Neutrophil (primary cell): Measurements from ENCODE around the gene OR14J1.

Experiments
- H3K27ac ChIP-seq: fragments of 200-600 bp; sonication (generic); 2 replicates; pipeline ENCODE4 v1.5.1; 2016; ENCODE audit warnings: mild to moderate bottlenecking, moderate library complexity
- H3K27me3 ChIP-seq: fragments of 200-600 bp; sonication (generic); 2 replicates; pipeline ENCODE4 v1.6.0; 2016; ENCODE audit warnings: mild to moderate bottlenecking
- H3K36me3 ChIP-seq: fragments of 200-600 bp; sonication (generic); 2 replicates; pipeline ENCODE4 v1.5.1; 2017
- H3K4me1 ChIP-seq, 2 experiments: fragments of 200-600 bp in 1 of 2; sonication (generic) in 1 of 2; 1 replicate in 1 of 2; 2 replicates in 1 of 2; pipeline versions ENCODE4 v1.5.1 to v1.6.1; 2013 to 2016; ENCODE audit warnings: low read depth in 1 of 2, low read length in 1 of 2, mild to moderate bottlenecking in 1 of 2, moderate library complexity in 1 of 2; ENCODE audit not compliant: control insufficient read depth in 1 of 2, insufficient read depth in 1 of 2
- H3K4me3 ChIP-seq, 2 experiments: fragments of 200-600 bp in 1 of 2; sonication (generic) in 1 of 2; 1 replicate in 1 of 2; 2 replicates in 1 of 2; pipeline ENCODE4 v1.5.1; 2013 to 2016; ENCODE audit warnings: low read depth in 1 of 2, low read length in 1 of 2, mild to moderate bottlenecking in 1 of 2, moderate library complexity in 1 of 2
- H3K9me3 ChIP-seq: fragments of 200-600 bp; sonication (generic); 2 replicates; pipeline ENCODE4 v1.5.1; 2016
- TF ChIP-seq, protein P1 (sequence below): fragments of 200-600 bp; sonication (generic); IDR thresholded peaks from 2 replicates; pipeline ENCODE4 v1.5.1; 2016; ENCODE audit warnings: antibody characterized with exemption

The OR14J1 gene

GRCh38 chr6:29301316-29301715 is at the start of gene OR14J1:
OR14J1 (plus strand) TSS chr6:29301701; CDS start chr6:29306690, 4,989 bp downstream.
- Histone ChIP-seq H3K27ac (no peak within 1 kb of the TSS), H3K27me3 (no peaks in the 10 kb centered on the region), H3K9me3 (no peaks in the 10 kb centered on the region), H3K36me3 (no peaks in the 10 kb centered on the region), H3K4me3 (no peak within 1 kb of the TSS), H3K4me1 (no peaks in the 10 kb centered on the region)
- TF ChIP-seq, protein P1, sequence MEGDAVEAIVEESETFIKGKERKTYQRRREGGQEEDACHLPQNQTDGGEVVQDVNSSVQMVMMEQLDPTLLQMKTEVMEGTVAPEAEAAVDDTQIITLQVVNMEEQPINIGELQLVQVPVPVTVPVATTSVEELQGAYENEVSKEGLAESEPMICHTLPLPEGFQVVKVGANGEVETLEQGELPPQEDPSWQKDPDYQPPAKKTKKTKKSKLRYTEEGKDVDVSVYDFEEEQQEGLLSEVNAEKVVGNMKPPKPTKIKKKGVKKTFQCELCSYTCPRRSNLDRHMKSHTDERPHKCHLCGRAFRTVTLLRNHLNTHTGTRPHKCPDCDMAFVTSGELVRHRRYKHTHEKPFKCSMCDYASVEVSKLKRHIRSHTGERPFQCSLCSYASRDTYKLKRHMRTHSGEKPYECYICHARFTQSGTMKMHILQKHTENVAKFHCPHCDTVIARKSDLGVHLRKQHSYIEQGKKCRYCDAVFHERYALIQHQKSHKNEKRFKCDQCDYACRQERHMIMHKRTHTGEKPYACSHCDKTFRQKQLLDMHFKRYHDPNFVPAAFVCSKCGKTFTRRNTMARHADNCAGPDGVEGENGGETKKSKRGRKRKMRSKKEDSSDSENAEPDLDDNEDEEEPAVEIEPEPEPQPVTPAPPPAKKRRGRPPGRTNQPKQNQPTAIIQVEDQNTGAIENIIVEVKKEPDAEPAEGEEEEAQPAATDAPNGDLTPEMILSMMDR, result no peak

GRCh38 chr6:29251736-29252135 is 49.8 kb upstream of the OR14J1 start:
- Histone ChIP-seq H3K4me1 (no peaks in the 10 kb centered on the region), H3K4me3 (no peak overlapping the region), H3K36me3 (no peaks in the 10 kb centered on the region), H3K27me3 (no peaks in the 10 kb centered on the region), H3K9me3 (no peaks in the 10 kb centered on the region), H3K27ac (no peak overlapping the region)
- TF ChIP-seq, protein P1, result no peak

DNA sequence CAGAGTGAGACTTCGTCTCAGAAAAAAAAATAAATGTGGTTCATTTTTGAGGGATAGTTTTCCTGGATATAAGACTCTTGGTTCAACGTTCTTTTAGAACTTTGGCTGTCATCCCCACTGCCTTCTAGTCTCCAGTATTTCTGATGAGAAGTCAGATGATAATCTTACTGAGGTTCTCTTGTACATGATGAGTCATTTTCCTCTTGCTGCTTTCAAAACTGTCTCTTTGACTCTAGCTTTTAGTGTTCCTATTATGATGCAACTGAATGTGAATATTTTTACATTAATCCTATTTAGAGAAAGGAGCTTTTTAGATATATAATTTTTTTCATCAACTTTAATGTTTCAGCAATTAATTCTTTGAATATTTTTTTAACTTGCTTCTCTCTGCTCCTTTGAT is 46.0 kb upstream of the OR14J1 start:
- no peak overlapping the region for H3K27ac ChIP-seq
- no peaks in the 10 kb centered on the region for H3K9me3 ChIP-seq
- TF ChIP-seq, protein P1, result no peak
- no peaks in the 10 kb centered on the region for H3K27me3 ChIP-seq
- no peaks in the 10 kb centered on the region for H3K36me3 ChIP-seq
- no peaks in the 10 kb centered on the region for H3K4me1 ChIP-seq
- H3K4me3 ChIP-seq, result no peak overlapping the region

- Histone ChIP-seq H3K4me3 (no peak overlapping the region), H3K4me1 (no peaks in the 10 kb centered on the region), H3K9me3 (no peaks in the 10 kb centered on the region), H3K27me3 (no peaks in the 10 kb centered on the region), H3K36me3 (no peaks in the 10 kb centered on the region), H3K27ac (no peak overlapping the region)
- TF ChIP-seq, protein P1, result no peak
Observed at GRCh38 chr6:29259721-29260120, 41.8 kb upstream of the OR14J1 start.

DNA sequence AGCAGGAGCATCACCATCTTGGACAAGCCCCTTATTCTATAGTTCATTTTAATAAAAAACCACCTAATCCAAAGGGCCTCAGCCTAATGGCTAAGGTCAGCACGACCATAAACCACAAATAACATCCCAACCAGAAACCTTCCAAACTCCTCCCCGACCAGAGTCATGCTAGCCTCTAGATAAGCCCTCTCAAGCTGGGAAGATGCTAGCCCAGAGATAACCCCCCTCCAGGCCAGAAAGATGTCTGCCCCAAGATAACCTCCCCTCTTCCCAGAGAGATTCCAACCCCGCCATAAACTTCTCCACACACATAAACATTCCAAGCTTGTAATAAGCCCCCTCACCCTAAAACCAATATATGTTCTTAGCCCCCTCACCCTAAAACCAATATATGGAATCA is 38.5 kb upstream of the OR14J1 start:
- H3K9me3 ChIP-seq, result no peaks in the 10 kb centered on the region

More for the DNA sequence above, 38.5 kb upstream of the OR14J1 start:
- Histone ChIP-seq H3K4me1 (no peaks in the 10 kb centered on the region), H3K36me3 (no peaks in the 10 kb centered on the region), H3K27me3 (no peaks in the 10 kb centered on the region), H3K4me3 (no peak overlapping the region), H3K27ac (no peak overlapping the region)
- TF ChIP-seq, protein P1, result no peak
